Upper lobe of right lung (tissue), 1 donor: ENCODE measurements around the gene PLXNB2. TPM values are rescaled to one million over a fixed set of nuclear protein-coding genes. Genes with fewer than 3 reads are reported as not detected.

Experiments used
- ATAC-seq: fragments of 200-7000 bp; cut with Tn5 transposase; one replicate; pipeline ENCODE4 v1.9.1; 2020; ENCODE audit warnings: mild to moderate bottlenecking, moderate library complexity
- DNase-seq: peaks from one replicate; pipeline ENCODE4 v3.0.0-alpha.2; 2020
- H3K27ac ChIP-seq: fragments of 200-600 bp; one replicate; pipeline ENCODE4 v1.8.0; 2022
- H3K27me3 ChIP-seq: fragments of 200-600 bp; one replicate; pipeline ENCODE4 v1.8.0; 2022; ENCODE audit warnings: mild to moderate bottlenecking
- H3K36me3 ChIP-seq: fragments of 200-600 bp; one replicate; pipeline ENCODE4 v1.8.0; 2022
- H3K4me1 ChIP-seq: fragments of 200-600 bp; one replicate; pipeline ENCODE4 v1.8.0; 2022
- H3K4me3 ChIP-seq: fragments of 200-600 bp; one replicate; pipeline ENCODE4 v1.8.0; 2022; ENCODE audit warnings: mild to moderate bottlenecking
- H3K9me3 ChIP-seq: fragments of 200-600 bp; one replicate; pipeline ENCODE4 v1.8.0; 2022
- intact Hi-C: fragments of 100-400 bp; cut with DNase I; formaldehyde crosslinking; loops from one replicate; pipeline ENCODE4 v1.11.0; 2022
- total RNA-seq: library from RNA; stranded (reverse); fragmentation: NEBNext Ultra II Directional; extraction: Animal tissue kit (Norgen Biotek cat#: 25700); gene quantifications from one replicate; pipeline ENCODE4 v1.2.1, GENCODE V29; 2021
- TF ChIP-seq, protein P1 (sequence below): fragments of 200-600 bp; IDR thresholded peaks from one replicate; pipeline ENCODE4 v1.8.0; 2022; ENCODE audit warnings: antibody characterized with exemption
- donor health status: DM: no; HTN: yes; CAD: no; lungs with severe emphysema.

PLXNB2 gene
- total RNA-seq, 1 donor from 2014 or later = 308 TPM

DNA sequence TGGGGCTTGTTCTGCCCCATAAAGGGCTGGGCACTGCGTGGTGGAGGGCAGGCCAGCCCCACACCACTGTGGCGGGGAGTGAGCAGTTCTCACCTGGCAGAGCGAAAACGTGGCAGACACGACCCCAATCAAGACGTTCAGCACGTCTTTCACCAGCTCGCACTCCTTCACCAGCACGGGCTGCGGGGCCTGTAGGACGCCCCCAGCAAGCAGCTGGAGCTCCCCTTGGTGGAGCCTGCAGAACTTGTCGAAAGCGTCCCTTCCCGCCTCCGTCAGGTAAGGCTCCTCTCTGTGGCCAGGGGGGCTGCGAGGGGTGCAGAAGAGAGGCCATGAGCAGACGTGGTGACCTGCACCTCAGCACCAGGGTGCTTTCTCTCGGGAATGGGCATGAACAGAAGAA is 74.2 kb downstream of the PLXNB2 start:
- H3K27me3 ChIP-seq = no peaks in the 10 kb centered on the region
- H3K4me1 ChIP-seq = no peaks in the 10 kb centered on the region
- H3K4me3 ChIP-seq = no peak overlapping the region
- no peaks in the 10 kb centered on the region for H3K9me3 ChIP-seq
- H3K36me3 ChIP-seq = peaks cover 46% of the 10 kb centered on the region
- no peak for ATAC-seq
- no peak for DNase-seq
- TF ChIP-seq, protein P1, sequence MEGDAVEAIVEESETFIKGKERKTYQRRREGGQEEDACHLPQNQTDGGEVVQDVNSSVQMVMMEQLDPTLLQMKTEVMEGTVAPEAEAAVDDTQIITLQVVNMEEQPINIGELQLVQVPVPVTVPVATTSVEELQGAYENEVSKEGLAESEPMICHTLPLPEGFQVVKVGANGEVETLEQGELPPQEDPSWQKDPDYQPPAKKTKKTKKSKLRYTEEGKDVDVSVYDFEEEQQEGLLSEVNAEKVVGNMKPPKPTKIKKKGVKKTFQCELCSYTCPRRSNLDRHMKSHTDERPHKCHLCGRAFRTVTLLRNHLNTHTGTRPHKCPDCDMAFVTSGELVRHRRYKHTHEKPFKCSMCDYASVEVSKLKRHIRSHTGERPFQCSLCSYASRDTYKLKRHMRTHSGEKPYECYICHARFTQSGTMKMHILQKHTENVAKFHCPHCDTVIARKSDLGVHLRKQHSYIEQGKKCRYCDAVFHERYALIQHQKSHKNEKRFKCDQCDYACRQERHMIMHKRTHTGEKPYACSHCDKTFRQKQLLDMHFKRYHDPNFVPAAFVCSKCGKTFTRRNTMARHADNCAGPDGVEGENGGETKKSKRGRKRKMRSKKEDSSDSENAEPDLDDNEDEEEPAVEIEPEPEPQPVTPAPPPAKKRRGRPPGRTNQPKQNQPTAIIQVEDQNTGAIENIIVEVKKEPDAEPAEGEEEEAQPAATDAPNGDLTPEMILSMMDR = no peak
- intact Hi-C loops = no loop called here
- no peak overlapping the region for H3K27ac ChIP-seq

DNA sequence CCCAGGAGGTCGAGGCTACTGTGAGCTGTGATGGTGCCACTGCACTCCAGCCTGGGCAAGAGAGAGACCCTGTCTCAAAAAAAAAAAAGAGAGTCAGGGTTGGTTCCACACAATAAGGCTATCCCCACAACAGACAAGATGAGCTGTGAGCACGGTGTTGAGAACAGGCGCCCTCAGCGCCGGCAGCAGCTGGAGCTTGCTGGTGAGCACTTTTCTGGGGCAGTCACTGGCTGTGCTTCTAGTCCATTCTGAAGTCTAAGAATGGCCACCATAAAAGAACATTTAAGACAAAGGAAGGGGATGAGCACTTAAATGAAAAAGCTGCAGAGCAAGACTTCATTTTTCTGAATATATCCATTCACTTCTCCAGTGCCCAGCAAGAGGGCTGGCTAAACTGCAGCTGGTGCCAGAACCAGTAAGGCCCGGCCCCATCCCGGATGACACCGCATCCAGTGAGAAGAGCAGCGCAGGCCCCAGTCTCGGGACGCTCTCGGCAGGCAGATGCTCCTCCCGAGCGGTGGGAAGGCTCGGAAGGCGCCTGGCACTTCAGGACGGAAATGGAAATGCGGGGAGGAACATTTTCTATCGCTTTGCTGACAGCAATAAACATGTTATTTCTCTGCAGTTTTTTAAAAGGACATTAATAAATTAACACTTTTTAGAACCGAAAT is 74.8 kb downstream of the PLXNB2 start:
- no peak overlapping the region for H3K27ac ChIP-seq

DNA sequence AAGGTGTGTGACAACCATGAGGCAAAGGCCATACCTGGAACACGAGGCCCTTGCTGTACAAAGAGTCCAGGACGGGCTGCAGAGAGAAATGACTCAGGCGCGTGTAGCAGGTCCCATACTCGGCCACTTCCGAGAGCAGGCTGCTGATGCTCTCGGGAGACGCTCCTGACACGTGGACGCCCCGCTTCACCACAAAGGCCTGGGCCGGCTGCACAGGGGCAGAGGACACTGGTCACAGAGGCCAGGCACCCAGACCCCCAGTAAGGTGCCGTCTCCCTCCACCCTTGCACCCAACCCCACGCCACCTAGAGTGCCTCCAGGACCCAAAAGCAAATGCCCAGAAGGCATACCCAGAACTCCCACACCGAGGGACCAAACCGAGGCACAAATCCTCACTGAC is 78.1 kb downstream of the PLXNB2 start:
- Histone ChIP-seq H3K27ac (no peak overlapping the region), H3K4me3 (no peak overlapping the region), H3K27me3 (no peaks in the 10 kb centered on the region), H3K9me3 (no peaks in the 10 kb centered on the region), H3K4me1 (no peaks in the 10 kb centered on the region), H3K36me3 (peaks cover 58% of the 10 kb centered on the region)
- intact Hi-C loops = no loop called here
- no peak for DNase-seq
- TF ChIP-seq, protein P1 = no peak
- no peak for ATAC-seq

More for the DNA sequence above, 74.8 kb downstream of the PLXNB2 start:
- intact Hi-C loops = no loop called here
- no peak for ATAC-seq
- peaks cover 46% of the 10 kb centered on the region for H3K36me3 ChIP-seq
- H3K4me1 ChIP-seq = no peaks in the 10 kb centered on the region
- TF ChIP-seq, protein P1 = no peak
- no peaks in the 10 kb centered on the region for H3K9me3 ChIP-seq
- no peak for DNase-seq
- no peak overlapping the region for H3K4me3 ChIP-seq
- H3K27me3 ChIP-seq = no peaks in the 10 kb centered on the region

DNA sequence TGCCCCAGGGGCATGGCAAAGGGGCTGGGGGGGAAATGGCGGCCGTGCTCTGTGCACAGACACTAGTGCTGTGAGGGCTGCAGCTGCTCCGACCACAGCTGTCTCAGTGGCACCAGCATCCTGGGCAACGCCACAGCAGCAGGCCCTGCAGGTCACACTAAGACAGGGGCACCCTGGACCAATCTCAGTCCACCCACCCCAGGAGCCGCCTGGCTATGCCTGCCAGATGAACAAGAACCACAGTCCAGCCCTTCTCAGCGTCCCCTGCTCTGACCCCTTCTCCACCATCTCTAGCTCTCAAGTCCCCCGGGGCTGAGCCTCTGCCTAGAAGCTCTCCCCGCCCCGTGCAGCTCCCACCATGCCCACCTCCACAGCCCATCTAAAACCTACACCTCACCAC is 79.1 kb downstream of the PLXNB2 start:
- Histone ChIP-seq H3K4me3 (no peak overlapping the region), H3K4me1 (no peaks in the 10 kb centered on the region), H3K27me3 (no peaks in the 10 kb centered on the region), H3K27ac (no peak overlapping the region), H3K9me3 (no peaks in the 10 kb centered on the region), H3K36me3 (peaks cover 63% of the 10 kb centered on the region)
- ATAC-seq (no peak), DNase-seq (no peak)
- TF ChIP-seq, protein P1 = no peak
- intact Hi-C loops = no loop called here

DNA sequence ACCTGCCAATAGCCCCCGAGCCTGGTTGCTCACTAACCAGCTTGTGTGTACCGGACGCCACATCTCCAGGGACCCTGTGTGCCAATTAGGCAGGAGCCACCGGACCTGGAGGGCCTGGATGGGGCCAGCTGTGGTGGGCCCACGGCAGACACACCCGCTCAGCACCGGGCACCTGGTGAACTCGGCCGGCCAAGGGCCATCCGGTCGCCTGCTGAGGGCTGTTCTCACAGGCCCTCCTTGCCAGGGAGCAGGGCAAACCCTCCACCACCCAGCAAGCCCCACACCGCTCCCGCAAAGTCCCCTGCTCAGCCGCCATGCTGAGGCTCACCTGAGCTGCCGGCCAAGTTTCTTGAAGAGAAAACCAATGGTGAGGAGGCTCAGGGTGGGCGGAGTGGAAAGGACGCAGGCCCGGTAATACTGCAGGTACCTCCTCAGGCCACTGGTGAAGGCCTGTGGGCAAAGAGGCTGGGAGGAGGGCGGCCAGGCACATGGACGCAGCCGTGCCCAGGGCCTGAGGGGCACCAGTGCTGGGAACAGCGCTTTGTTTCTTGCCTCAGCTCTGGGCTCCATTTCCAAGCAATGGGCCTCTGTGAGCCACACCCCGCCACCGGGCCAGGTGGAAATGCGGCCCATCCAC is 79.7 kb downstream of the PLXNB2 start:
- no peak overlapping the region for H3K4me3 ChIP-seq
- no peak for ATAC-seq
- no peaks in the 10 kb centered on the region for H3K9me3 ChIP-seq
- H3K27ac ChIP-seq = no peak overlapping the region
- H3K4me1 ChIP-seq = no peaks in the 10 kb centered on the region
- TF ChIP-seq, protein P1 = no peak
- H3K36me3 ChIP-seq = peaks cover 63% of the 10 kb centered on the region
- intact Hi-C loops = no loop called here
- no peaks in the 10 kb centered on the region for H3K27me3 ChIP-seq
- no peak for DNase-seq
